Neural crest cell (in vitro differentiated cells): Measurements from ENCODE around the gene TTC23. TPM values are rescaled to one million over a fixed set of nuclear protein-coding genes. Genes with fewer than 3 reads are reported as not detected.
A peak's percentile ranks its signal among the peaks of the same experiment; 100 is the strongest.

Experiments used
- DNase-seq: peaks from one replicate; pipeline ENCODE4 v3.0.0; 2021; ENCODE audit warnings: low read depth, mixed read lengths, low spot score
- H3K27ac Mint-ChIP-seq: one replicate; pipeline ENCODE4 v1.8.0; 2021; ENCODE audit warnings: mild to moderate bottlenecking, mixed read lengths; ENCODE audit not compliant: unreplicated experiment
- H3K27me3 Mint-ChIP-seq: 2 replicates; pipeline ENCODE4 v1.8.0; 2021; ENCODE audit warnings: low read depth, mild to moderate bottlenecking, mixed read lengths
- H3K36me3 Mint-ChIP-seq: 2 replicates; pipeline ENCODE4 v1.8.0; 2021; ENCODE audit warnings: low read depth, mild to moderate bottlenecking, mixed read lengths
- H3K4me1 Mint-ChIP-seq: 2 replicates; pipeline ENCODE4 v1.8.0; 2021; ENCODE audit warnings: mixed read lengths
- H3K4me3 Mint-ChIP-seq: one replicate; pipeline ENCODE4 v1.8.0; 2021; ENCODE audit warnings: mild to moderate bottlenecking, mixed read lengths
- H3K9me3 Mint-ChIP-seq: 2 replicates; pipeline ENCODE4 v1.8.0; 2021; ENCODE audit warnings: mixed read lengths
- total RNA-seq: library from RNA; stranded (reverse); gene quantifications from 2 replicates; pipeline ENCODE4 v1.2.1, GENCODE V29; 2021
- TF ChIP-seq, protein P1 (sequence below): fragments of 200-600 bp; sonication (generic); conservative IDR thresholded peaks from 2 replicates; pipeline ENCODE4 v1.5.0; 2021; ENCODE audit warnings: antibody characterized with exemption, mild to moderate bottlenecking

The TTC23 gene
- total RNA-seq, 1 donor from 2014 or later, result 25.7 TPM

DNA sequence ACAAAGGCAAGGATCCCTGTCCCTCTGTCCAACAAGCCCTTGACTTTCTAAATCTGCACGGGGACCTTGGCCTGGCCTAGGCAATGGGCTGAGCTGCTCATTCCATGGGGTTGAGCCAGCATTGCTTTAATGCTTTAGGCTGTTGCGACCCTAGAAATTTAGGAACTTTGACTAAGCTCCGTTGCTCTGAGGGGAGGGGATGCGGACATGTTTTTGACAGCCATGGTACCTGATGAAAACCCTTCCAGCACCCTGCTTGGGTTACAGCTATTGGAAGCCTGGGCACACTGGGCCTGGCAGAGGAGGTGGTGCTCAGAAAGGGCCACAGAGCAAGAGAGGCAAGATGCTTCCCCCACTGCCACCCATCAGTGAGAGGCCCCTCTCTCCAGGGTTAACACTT lies 107.4 kb downstream of the TTC23 start:
- H3K27me3 Mint-ChIP-seq, result no peaks in the 10 kb centered on the region
- H3K9me3 Mint-ChIP-seq, result no peaks in the 10 kb centered on the region
- DNase-seq, result no peak
- H3K27ac Mint-ChIP-seq, result no peak overlapping the region
- H3K4me3 Mint-ChIP-seq, result no peak overlapping the region
- peaks cover 20% of the 10 kb centered on the region for H3K4me1 Mint-ChIP-seq
- H3K36me3 Mint-ChIP-seq, result peaks cover 7% of the 10 kb centered on the region
- TF ChIP-seq, protein P1, sequence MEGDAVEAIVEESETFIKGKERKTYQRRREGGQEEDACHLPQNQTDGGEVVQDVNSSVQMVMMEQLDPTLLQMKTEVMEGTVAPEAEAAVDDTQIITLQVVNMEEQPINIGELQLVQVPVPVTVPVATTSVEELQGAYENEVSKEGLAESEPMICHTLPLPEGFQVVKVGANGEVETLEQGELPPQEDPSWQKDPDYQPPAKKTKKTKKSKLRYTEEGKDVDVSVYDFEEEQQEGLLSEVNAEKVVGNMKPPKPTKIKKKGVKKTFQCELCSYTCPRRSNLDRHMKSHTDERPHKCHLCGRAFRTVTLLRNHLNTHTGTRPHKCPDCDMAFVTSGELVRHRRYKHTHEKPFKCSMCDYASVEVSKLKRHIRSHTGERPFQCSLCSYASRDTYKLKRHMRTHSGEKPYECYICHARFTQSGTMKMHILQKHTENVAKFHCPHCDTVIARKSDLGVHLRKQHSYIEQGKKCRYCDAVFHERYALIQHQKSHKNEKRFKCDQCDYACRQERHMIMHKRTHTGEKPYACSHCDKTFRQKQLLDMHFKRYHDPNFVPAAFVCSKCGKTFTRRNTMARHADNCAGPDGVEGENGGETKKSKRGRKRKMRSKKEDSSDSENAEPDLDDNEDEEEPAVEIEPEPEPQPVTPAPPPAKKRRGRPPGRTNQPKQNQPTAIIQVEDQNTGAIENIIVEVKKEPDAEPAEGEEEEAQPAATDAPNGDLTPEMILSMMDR, result no peak

DNA sequence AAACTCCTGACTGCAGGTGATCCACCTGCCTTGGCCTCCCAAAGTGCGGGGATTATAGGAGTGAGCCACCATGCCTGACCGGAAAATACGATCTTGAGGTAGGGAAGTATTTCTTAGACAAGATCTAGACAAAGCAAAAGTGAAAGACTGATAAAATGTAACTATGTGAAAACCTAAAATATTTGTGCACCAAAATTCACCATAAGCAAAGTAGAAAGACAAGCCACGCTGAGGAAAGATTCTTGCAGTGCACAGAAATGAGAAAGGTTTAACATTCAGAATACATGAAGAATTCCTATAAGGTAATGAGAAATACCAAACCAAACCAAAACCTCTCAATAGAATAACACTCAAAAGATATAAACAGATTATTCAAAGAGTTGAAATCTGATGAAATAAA lies 108.8 kb downstream of the TTC23 start:
- DNase-seq, result no peak
- Mint-ChIP-seq H3K4me1 (peaks cover 22% of the 10 kb centered on the region), H3K27me3 (no peaks in the 10 kb centered on the region), H3K9me3 (no peaks in the 10 kb centered on the region), H3K27ac (no peak overlapping the region), H3K36me3 (peaks cover 8% of the 10 kb centered on the region), H3K4me3 (no peak overlapping the region)
- TF ChIP-seq, protein P1, result no peak

DNA sequence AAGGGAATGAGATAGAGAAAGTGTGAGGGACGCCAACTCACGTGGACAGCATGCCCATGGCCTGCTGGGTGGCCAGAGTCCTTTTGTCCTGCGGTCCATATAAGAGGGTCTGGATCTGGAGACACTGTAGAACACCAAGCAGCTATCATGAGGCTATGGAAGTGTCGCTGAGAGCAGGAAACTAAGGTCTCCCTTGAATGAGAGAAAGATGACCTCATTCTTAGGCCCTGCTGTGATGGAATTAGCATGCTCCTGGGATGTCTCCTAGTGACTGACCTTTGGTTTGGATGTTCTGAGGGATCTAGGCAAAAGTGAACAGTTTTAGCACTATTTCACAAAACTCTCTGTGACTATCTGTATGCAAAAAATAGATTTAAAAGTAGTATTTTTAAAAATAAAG lies 110.1 kb downstream of the TTC23 start:
- Mint-ChIP-seq H3K27ac (peak overlapping the region; percentile 73), H3K9me3 (no peaks in the 10 kb centered on the region), H3K36me3 (peaks cover 8% of the 10 kb centered on the region), H3K27me3 (no peaks in the 10 kb centered on the region), H3K4me3 (no peak overlapping the region), H3K4me1 (peaks cover 35% of the 10 kb centered on the region)
- no peak for DNase-seq
- TF ChIP-seq, protein P1, result no peak

- H3K27me3 Mint-ChIP-seq, result no peaks in the 10 kb centered on the region
- peaks cover 8% of the 10 kb centered on the region for H3K36me3 Mint-ChIP-seq
- peaks cover 28% of the 10 kb centered on the region for H3K4me1 Mint-ChIP-seq
- no peak for DNase-seq
- TF ChIP-seq, protein P1, result no peak
- no peak overlapping the region for H3K27ac Mint-ChIP-seq
- H3K9me3 Mint-ChIP-seq, result no peaks in the 10 kb centered on the region
- H3K4me3 Mint-ChIP-seq, result no peak overlapping the region
These were observed 110.8 kb downstream of the TTC23 start for GRCh38 chr15:99138491-99138982.

DNA sequence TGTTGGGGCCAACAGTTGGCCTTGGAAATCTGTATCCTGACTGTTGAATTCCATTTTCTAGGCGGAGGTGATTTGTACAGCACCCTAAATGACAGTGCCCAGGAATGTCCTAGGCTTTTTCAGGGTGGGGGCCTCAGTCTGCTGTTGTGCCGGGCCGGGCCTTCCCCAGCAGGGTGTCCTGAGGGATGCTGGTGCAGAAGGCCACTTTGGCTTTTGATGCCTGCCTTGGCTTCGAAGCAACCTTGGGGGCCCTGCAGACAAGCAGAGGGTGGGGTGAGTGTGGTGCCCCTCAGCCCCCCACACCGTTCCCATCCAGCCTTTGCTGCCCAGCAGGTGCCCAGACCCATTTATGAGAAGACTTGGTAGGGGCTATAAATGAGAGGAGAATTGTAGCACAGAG lies 111.5 kb downstream of the TTC23 start:
- Mint-ChIP-seq H3K27me3 (no peaks in the 10 kb centered on the region), H3K27ac (no peak overlapping the region), H3K4me3 (no peak overlapping the region), H3K36me3 (peaks cover 8% of the 10 kb centered on the region), H3K9me3 (no peaks in the 10 kb centered on the region), H3K4me1 (peaks cover 21% of the 10 kb centered on the region)
- TF ChIP-seq, protein P1, result no peak
- DNase-seq, result no peak
